Measurements from ENCODE around the gene HAND1. TPM values are rescaled to one million over a fixed set of nuclear protein-coding genes. Genes with fewer than 3 reads are reported as not detected.
A peak's percentile ranks its signal among the peaks of the same experiment; 100 is the strongest.

HAND1 gene
- total and polyA plus RNA-seq, 7 experiments from 2014 or later, result not detected

GRCh38 chr5:154447089-154447725, 30.8 kb downstream of the HAND1 start:
- peak in 5 of 9 donors; percentile 13 to 26 (median 22) for DNase-seq
- ChIA-PET CTCF (interaction anchor here (1.0 to 1.5 kb wide), 2 partner anchors 10 to 20 kb away, joined by 3 read pairs; no protein-coding TSS in a partner anchor), POLR2A (interaction anchor here (1.2 kb wide), 1 partner anchor 257 kb away, joined by 4 read pairs; the partner anchor contains the start of gene GALNT10)
- no peak for ATAC-seq
- no peaks in the 10 kb centered on the region for H3K9me3 ChIP-seq (ENCODE audit: control insufficient read depth in 2 of 3, low read length in 3 of 3)
- H3K4me1 ChIP-seq (ENCODE audit: control insufficient read depth in 2 of 2, insufficient read depth in 2 of 2, low read length in 2 of 2), result peaks cover 16 to 35% of the 10 kb centered on the region in 2 donors
- peak overlapping the region; percentile 64 for H3K4me3 ChIP-seq (ENCODE audit: low read length)
- Mint-ChIP-seq H3K27me3 (no peaks in the 10 kb centered on the region), H3K36me3 (peaks cover 10 to 21% (median 14%) of the 10 kb centered on the region in 5 donors), H3K4me1 (peaks cover 30 to 66% (median 60%) of the 10 kb centered on the region in 7 donors), H3K4me3 (peak overlapping the region; percentile 89 to 96 (median 92)), H3K9me3 (peaks cover 0 to 3% (median 0%) of the 10 kb centered on the region in 11 donors), H3K27ac (peak overlapping the region; percentile 71 to 94 (median 86))
- no peaks in the 10 kb centered on the region for H3K27me3 ChIP-seq (ENCODE audit: control insufficient read depth in 2 of 2, insufficient read depth in 2 of 2, low read length in 2 of 2)
- intact Hi-C loops (cut with micrococcal nuclease), result loop anchor here in 1 of 2 donors (2.0 to 5.0 kb wide), 2 partner anchors 40 to 492 kb away; partner anchors contain the start of gene GEMIN5
- peak overlapping the region; percentile 83 for H3K27ac ChIP-seq (ENCODE audit: low read depth, low read length)
- peaks cover 0 to 24% (median 11%) of the 10 kb centered on the region in 3 experiments for H3K36me3 ChIP-seq (ENCODE audit: control insufficient read depth in 2 of 3, insufficient read depth in 3 of 3, low read length in 3 of 3)

GRCh38 chr5:154446195-154447088, 31.6 kb downstream of the HAND1 start:
- ATAC-seq, result no peak

GRCh38 chr5:154445422-154446194, 32.4 kb downstream of the HAND1 start, which contains the start of gene SAP30L:
Gene SAP30L (plus strand): TSS chr5:154445997. CDS start chr5:154446605, 608 bp downstream.
- intact Hi-C loops (cut with micrococcal nuclease), result loop anchor here (1.0 to 5.0 kb wide), 9 partner anchors 38 to 493 kb away; partner anchors contain the start of genes CNOT8 (in 2 of the 2), FAM114A2 (in 2 of the 2), GALNT10 (in 2 of the 2) and GEMIN5 (in 2 of the 2)
- no peaks in the 10 kb centered on the region for H3K27me3 Mint-ChIP-seq

More at GRCh38 chr5:154446195-154447088, 31.6 kb downstream of the HAND1 start:
- Histone ChIP-seq H3K4me3 (ENCODE audit: low read length) (peak overlapping the region; percentile 64), H3K4me1 (ENCODE audit: control insufficient read depth in 2 of 2, insufficient read depth in 2 of 2, low read length in 2 of 2) (peaks cover 16 to 35% of the 10 kb centered on the region in 2 donors), H3K27ac (ENCODE audit: low read depth, low read length) (peak overlapping the region; percentile 83), H3K27me3 (ENCODE audit: control insufficient read depth in 2 of 2, insufficient read depth in 2 of 2, low read length in 2 of 2) (no peaks in the 10 kb centered on the region), H3K9me3 (ENCODE audit: control insufficient read depth in 2 of 3, low read length in 3 of 3) (no peaks in the 10 kb centered on the region), H3K36me3 (ENCODE audit: control insufficient read depth in 2 of 3, insufficient read depth in 3 of 3, low read length in 3 of 3) (peaks cover 0 to 22% (median 8%) of the 10 kb centered on the region in 3 experiments)
- Mint-ChIP-seq H3K27me3 (no peaks in the 10 kb centered on the region), H3K9me3 (peaks cover 0 to 3% (median 0%) of the 10 kb centered on the region in 11 donors), H3K4me3 (peak overlapping the region; percentile 90 to 99 (median 92)), H3K27ac (peak overlapping the region; percentile 71 to 97 (median 93)), H3K36me3 (peaks cover 14 to 24% (median 17%) of the 10 kb centered on the region in 5 donors), H3K4me1 (peaks cover 30 to 74% (median 65%) of the 10 kb centered on the region in 7 donors)
- ChIA-PET POLR2A (interaction anchor here (1.2 kb wide), 1 partner anchor 256 kb away, joined by 4 read pairs; the partner anchor contains the start of gene GALNT10), CTCF (interaction anchor here (1.0 kb wide), 1 partner anchor 20 kb away, joined by 3 read pairs; no protein-coding TSS in a partner anchor)
- DNase-seq, result peak; percentile 22 to 50 (median 34)
- intact Hi-C loops (cut with micrococcal nuclease), result loop anchor here in 1 of 2 donors (2.0 to 5.0 kb wide), 2 partner anchors 39 to 492 kb away; partner anchors contain the start of gene GEMIN5

GRCh38 chr5:154444556-154445421, 33.2 kb downstream of the HAND1 start:
- H3K4me1 Mint-ChIP-seq, result peaks cover 32 to 66% (median 54%) of the 10 kb centered on the region in 7 donors
- ChIA-PET POLR2A (no interaction called here), CTCF (interaction anchor here (0.5 kb wide), 1 partner anchor 460 kb away, joined by 3 read pairs; no protein-coding TSS in a partner anchor)
- Histone ChIP-seq H3K27ac (ENCODE audit: low read depth, low read length) (peak overlapping the region; percentile 78), H3K4me3 (ENCODE audit: low read length) (peak overlapping the region; percentile 90), H3K4me1 (ENCODE audit: control insufficient read depth in 2 of 2, insufficient read depth in 2 of 2, low read length in 2 of 2) (peaks cover 16 to 35% of the 10 kb centered on the region in 2 donors), H3K27me3 (ENCODE audit: control insufficient read depth in 2 of 2, insufficient read depth in 2 of 2, low read length in 2 of 2) (no peaks in the 10 kb centered on the region), H3K9me3 (ENCODE audit: control insufficient read depth in 2 of 3, low read length in 3 of 3) (no peaks in the 10 kb centered on the region), H3K36me3 (ENCODE audit: control insufficient read depth in 2 of 3, insufficient read depth in 3 of 3, low read length in 3 of 3) (peaks cover 0 to 24% (median 5%) of the 10 kb centered on the region in 3 experiments)
- no peaks in the 10 kb centered on the region for H3K27me3 Mint-ChIP-seq
- H3K27ac Mint-ChIP-seq, result peak overlapping the region; percentile 88 to 98 (median 95)
- peak overlapping the region; percentile 94 to 100 (median 99) for H3K4me3 Mint-ChIP-seq
- ATAC-seq (no peak), DNase-seq (peak in 5 of 9 donors; percentile 6 to 28 (median 17))
- peaks cover 17 to 25% (median 23%) of the 10 kb centered on the region in 5 donors for H3K36me3 Mint-ChIP-seq
- H3K9me3 Mint-ChIP-seq, result no peaks in the 10 kb centered on the region
- intact Hi-C loops (cut with micrococcal nuclease), result loop anchor here (1.0 to 5.0 kb wide), 8 partner anchors 37 to 494 kb away; partner anchors contain the start of genes CNOT8 (in 2 of the 2), FAM114A2 (in 2 of the 2), GALNT10 (in 2 of the 2) and LARP1 (in 2 of the 2)

More at GRCh38 chr5:154445422-154446194, 32.4 kb downstream of the HAND1 start, which contains the start of gene SAP30L:
- Histone ChIP-seq H3K27ac (ENCODE audit: low read depth, low read length) (peak within 1 kb of the TSS; percentile 83), H3K27me3 (ENCODE audit: control insufficient read depth in 2 of 2, insufficient read depth in 2 of 2, low read length in 2 of 2) (no peaks in the 10 kb centered on the region), H3K4me1 (ENCODE audit: control insufficient read depth in 2 of 2, insufficient read depth in 2 of 2, low read length in 2 of 2) (peaks cover 16 to 35% of the 10 kb centered on the region in 2 donors), H3K9me3 (ENCODE audit: control insufficient read depth in 2 of 3, low read length in 3 of 3) (no peaks in the 10 kb centered on the region), H3K36me3 (ENCODE audit: control insufficient read depth in 2 of 3, insufficient read depth in 3 of 3, low read length in 3 of 3) (peaks cover 0 to 22% (median 5%) of the 10 kb centered on the region in 3 experiments), H3K4me3 (ENCODE audit: low read length) (peak within 1 kb of the TSS; percentile 90)
- H3K9me3 Mint-ChIP-seq, result peaks cover 0 to under 1% (median 0%) of the 10 kb centered on the region in 11 donors
- peak; percentile 97 for ATAC-seq
- H3K4me1 Mint-ChIP-seq, result peaks cover 32 to 74% (median 61%) of the 10 kb centered on the region in 7 donors
- peaks cover 17 to 27% (median 23%) of the 10 kb centered on the region in 5 donors for H3K36me3 Mint-ChIP-seq
- peak; percentile 92 to 99 (median 97) for DNase-seq
- ChIA-PET POLR2A (no interaction called here), CTCF (no interaction called here)
- peak within 1 kb of the TSS; percentile 88 to 98 (median 95) for H3K27ac Mint-ChIP-seq
- H3K4me3 Mint-ChIP-seq, result peak within 1 kb of the TSS; percentile 94 to 100 (median 99)

- CTCF ChIA-PET, result no interaction called here
- peaks cover 0 to 2% (median 0%) of the 10 kb centered on the region in 11 donors for H3K9me3 Mint-ChIP-seq
- no peaks in the 10 kb centered on the region for H3K9me3 ChIP-seq (ENCODE audit: control insufficient read depth in 2 of 3, low read length in 3 of 3)
- peaks cover 3 to 38% (median 5%) of the 10 kb centered on the region in 3 experiments for H3K36me3 ChIP-seq (ENCODE audit: control insufficient read depth in 2 of 3, insufficient read depth in 3 of 3, low read length in 3 of 3)
- no peak for ATAC-seq
- peak overlapping the region in 3 of 10 donors; percentile 15 to 30 (median 27) for H3K4me3 Mint-ChIP-seq
- H3K27me3 Mint-ChIP-seq, result no peaks in the 10 kb centered on the region
- H3K27ac Mint-ChIP-seq, result no peak overlapping the region
- H3K27me3 ChIP-seq (ENCODE audit: control insufficient read depth in 2 of 2, insufficient read depth in 2 of 2, low read length in 2 of 2), result no peaks in the 10 kb centered on the region
- intact Hi-C loops (cut with micrococcal nuclease), result no loop called here
- H3K4me3 ChIP-seq (ENCODE audit: low read length), result no peak overlapping the region
- peaks cover 23 to 42% (median 36%) of the 10 kb centered on the region in 5 donors for H3K36me3 Mint-ChIP-seq
- H3K4me1 ChIP-seq (ENCODE audit: control insufficient read depth in 2 of 2, insufficient read depth in 2 of 2, low read length in 2 of 2), result peaks cover 0 to 18% of the 10 kb centered on the region in 2 donors
- POLR2A ChIA-PET, result no interaction called here
- no peak for DNase-seq
- no peak overlapping the region for H3K27ac ChIP-seq (ENCODE audit: low read depth, low read length)
- H3K4me1 Mint-ChIP-seq, result peaks cover 24 to 47% (median 36%) of the 10 kb centered on the region in 7 donors
These were observed 35.2 kb downstream of the HAND1 start for GRCh38 chr5:154442801-154443200.
